Heart left ventricle (tissue), 16 donors: ENCODE results near the gene DRD5. TPM values are rescaled to one million over a fixed set of nuclear protein-coding genes. Genes with fewer than 3 reads are reported as not detected.

Experiments used
- ATAC-seq, 4 donors: fragments of 200-7000 bp; cut with Tn5 transposase; one replicate each; pipeline ENCODE4 v1.9.1; 2020 to 2022; ENCODE audit warnings: moderate library complexity in 4 of 4, mild to moderate bottlenecking in 3 of 4, moderate number of reproducible peaks in 1 of 4
- DNase-seq, 5 donors: peaks; one replicate each; pipeline ENCODE4 v3.0.0-alpha.2; 2020
- H3K27ac ChIP-seq, 12 donors: fragments of 200-600 bp; sonication (generic) in 4 of 12; one replicate each; pipeline versions ENCODE4 v1.5.0 to v1.8.0; 2016 to 2022; ENCODE audit warnings: mild to moderate bottlenecking in 2 of 12
- H3K27me3 ChIP-seq, 9 donors: fragments of 200-600 bp; sonication (generic) in 2 of 9; one replicate each; pipeline versions ENCODE4 v1.5.1 to v1.8.0; 2016 to 2022; ENCODE audit warnings: mild to moderate bottlenecking in 3 of 9
- H3K36me3 ChIP-seq, 9 donors: fragments of 200-600 bp; sonication (generic) in 2 of 9; one replicate each; pipeline versions ENCODE4 v1.5.0 to v1.8.0; 2018 to 2022; ENCODE audit warnings: mild to moderate bottlenecking in 2 of 9
- H3K4me1 ChIP-seq, 12 donors: fragments of 200-600 bp; sonication (generic) in 4 of 12; one replicate each; pipeline versions ENCODE4 v1.5.0 to v1.8.0; 2016 to 2022; ENCODE audit warnings: mild to moderate bottlenecking in 3 of 12
- H3K4me3 ChIP-seq, 12 donors: fragments of 200-600 bp; sonication (generic) in 4 of 12; one replicate each; pipeline versions ENCODE4 v1.5.0 to v1.8.0; 2017 to 2022; ENCODE audit warnings: mild to moderate bottlenecking in 9 of 12, moderate library complexity in 4 of 12
- H3K9me3 ChIP-seq, 12 donors: fragments of 200-600 bp; sonication (generic) in 4 of 12; one replicate each; pipeline versions ENCODE4 v1.5.0 to v1.8.0; 2016 to 2022; ENCODE audit warnings: mild to moderate bottlenecking in 1 of 12
- CTCF ChIP-seq, 12 donors: fragments of 200-600 bp; sonication (generic) in 4 of 12; IDR thresholded peaks; one replicate each; pipeline versions ENCODE4 v1.5.0 to v1.8.0; 2018 to 2022; ENCODE audit warnings: antibody characterized with exemption in 12 of 12, mild to moderate bottlenecking in 5 of 12
- POLR2A ChIP-seq, 2 donors: fragments of 450-650 bp; IDR thresholded peaks; one replicate each; pipeline ENCODE4 v1.6.1; 2017; ENCODE audit warnings: antibody characterized with exemption in 2 of 2, mild to moderate bottlenecking in 2 of 2, moderate library complexity in 2 of 2
- WGBS, 4 donors: extraction: QIAGEN DNeasy Blood & Tissue Kit in 2 of 4; methylation state at CpG; one replicate each; pipeline versions ENCODE4 v1.1.5 to v1.1.7; 2013 to 2018; 5-methylcytosine and 5-hydroxymethylcytosine counted together
- intact Hi-C, 10 donors: fragments of 100-400 bp; cut with DNase I; formaldehyde crosslinking; loops; one replicate each; pipeline versions ENCODE4 v1.11.1 to v1.14.2; 2022
- polyA plus RNA-seq, 2 donors: library from polyadenylated mRNA; stranded (reverse); fragments of 200-250 nt; gene quantifications; one replicate each; pipeline ENCODE4 v1.2.3, GENCODE V29; 2013
- total RNA-seq, 9 donors: library from RNA; depleted of rRNA in 2 of 9; stranded (reverse); fragments of >200 nt in 2 of 9; fragmentation: NEBNext Ultra II Directional in 3 of 9; extraction: Animal tissue kit (Norgen Biotek cat#: 25700) in 3 of 9; gene quantifications; one replicate each; pipeline versions ENCODE4 v1.1.0 to v1.2.4, GENCODE V29; 2016 to 2023
- donor health status: ischemic (EF 13 %, LVEDD 7.1; RV severe dilation, severe dysfunction).
- donor health status: healthy with polysubstance abuse.
- donor health status: DM: no; HTN: yes; CAD: no.
- donor health status: DM: no; HTN: no; CAD: no.
- donor health status: ischemic (EF 25% LVEDD 6.9; RV normal size, moderate dysfunction).
- donor health status: ischemic (EF 25% LVEDD 5.7; RV mildly dilated, moderate dysfunction).
- donor health status: healthy.
- donor health status: DM: yes; HTN: yes; CAD: no.
- donor health status: ischemic (EF 35%, LVEDD 5.7; RV mildly dilated, moderate dysfunction).
- donor health status: nonischemic (EF 11% LVEDD 7.7; RV severe dilation, severe dysfunction).
- donor health status: DM: yes; HTN: yes; CAD: no.
- donor health status: PGD.
- donor health status: ischemic (EF 29% LVEDD 5.4; RV normal size, mild dysfunction).
- donor health status: nonischemic (EF 23%, LVEDD 6.1; RV moderate dilation, normal function).

Gene DRD5
- total and polyA plus RNA-seq, 11 donors = 0.08 to 0.36 (median 0.17) TPM; not detected in 7

- no peaks in the 10 kb centered on the region for H3K4me1 ChIP-seq
- H3K27me3 ChIP-seq = no peaks in the 10 kb centered on the region
- DNase-seq = no peak
- intact Hi-C loops = loop anchor here in 1 of 10 donors (10.0 kb wide), 1 partner anchor 48 kb away; the partner anchor contains the start of gene DRD5
- WGBS, 4 donors = 72 to 85% (median 80%) methylated on average over 2 of the region's 2 CpGs
- H3K4me3 ChIP-seq = no peak overlapping the region
- no peaks in the 10 kb centered on the region for H3K36me3 ChIP-seq
- no peaks in the 10 kb centered on the region for H3K9me3 ChIP-seq
- no peak overlapping the region for H3K27ac ChIP-seq
- ATAC-seq = peak in 3 of 4 donors; percentile 26 to 65 (median 33)
- no peak for TF ChIP-seq POLR2A (IDR thresholded peaks at IDR 0.05)
- no peak for TF ChIP-seq CTCF (IDR thresholded peaks at IDR 0.05)
Observed at GRCh38 chr4:9832640-9833039, 51.2 kb downstream of the DRD5 start.

GRCh38 chr4:9833421-9833820, 52.0 kb downstream of the DRD5 start:
- H3K27me3 ChIP-seq = no peaks in the 10 kb centered on the region
- intact Hi-C loops = loop anchor here in 1 of 10 donors (10.0 kb wide), 1 partner anchor 49 kb away; the partner anchor contains the start of gene DRD5
- TF ChIP-seq POLR2A (IDR thresholded peaks at IDR 0.05) (no peak), CTCF (IDR thresholded peaks at IDR 0.05) (no peak)
- peak in 3 of 4 donors; percentile 50 to 71 (median 51) for ATAC-seq
- peaks cover 0 to 3% (median 0%) of the 10 kb centered on the region in 12 donors for H3K9me3 ChIP-seq
- no peaks in the 10 kb centered on the region for H3K36me3 ChIP-seq
- H3K4me1 ChIP-seq = no peaks in the 10 kb centered on the region
- 92 to 95% (median 94%) methylated on average over 5 of the region's 5 CpGs for WGBS, 4 donors
- DNase-seq = no peak
- H3K4me3 ChIP-seq = no peak overlapping the region
- no peak overlapping the region for H3K27ac ChIP-seq

Other genes with a start within 250 kb of the DRD5 start
- 10 to 100 TPM in 1 of 9 donors, 1 to 10 TPM in 8; 1.6 to 15.1 (median 5.9) TPM for gene SLC2A9, start 239.9 kb downstream of the DRD5 start, total RNA-seq
- gene SLC2A9, start 239.9 kb downstream of the DRD5 start, polyA plus RNA-seq = 1 to 10 TPM; 2.1 to 3.1 TPM